Upper lobe of left lung (tissue), 6 donors: ENCODE results near the gene PPM1F. TPM values are rescaled to one million over a fixed set of nuclear protein-coding genes. Genes with fewer than 3 reads are reported as not detected.

ENCODE experiments used
- ATAC-seq, 2 donors: fragments of 200-7000 bp; cut with Tn5 transposase; one replicate each; pipeline ENCODE4 v1.9.1; 2022; ENCODE audit warnings: mild to moderate bottlenecking in 2 of 2, moderate library complexity in 2 of 2; ENCODE audit not compliant: low FRiP score in 2 of 2
- DNase-seq, 2 donors: peaks; one replicate each; pipeline ENCODE4 v3.0.0-alpha.2; 2019 to 2020
- H3K27ac ChIP-seq, 4 donors: fragments of 200-600 bp; sonication (generic); one replicate each; pipeline ENCODE4 v1.5.1; 2016 to 2019
- H3K27me3 ChIP-seq, 4 donors: fragments of 200-600 bp; sonication (generic); one replicate each; pipeline ENCODE4 v1.5.1; 2017 to 2019
- H3K36me3 ChIP-seq, 4 donors: fragments of 200-600 bp; sonication (generic); one replicate each; pipeline ENCODE4 v1.5.1; 2016 to 2019
- H3K4me1 ChIP-seq, 4 donors: fragments of 200-600 bp; sonication (generic); one replicate each; pipeline ENCODE4 v1.5.1; 2018 to 2019
- H3K4me3 ChIP-seq, 4 donors: fragments of 200-600 bp; sonication (generic); one replicate each; pipeline ENCODE4 v1.5.1; 2017 to 2019; ENCODE audit warnings: mild to moderate bottlenecking in 2 of 4, moderate library complexity in 1 of 4
- H3K9me3 ChIP-seq, 4 donors: fragments of 200-600 bp; sonication (generic); one replicate each; pipeline ENCODE4 v1.5.1; 2018 to 2019
- CTCF ChIP-seq, 6 experiments: fragments of 450-650 bp in 4 of 6; fragments of 200-600 bp in 2 of 6; sonication (generic) in 2 of 6; IDR thresholded peaks; one replicate each; pipeline ENCODE4 v1.5.1; 2016 to 2019; ENCODE audit warnings: antibody characterized with exemption in 6 of 6
- EP300 ChIP-seq, 4 donors: sonication (generic); formaldehyde crosslinking; IDR thresholded peaks; one replicate each; pipeline ENCODE4 v1.5.1; 2017; ENCODE audit warnings: antibody characterized with exemption in 4 of 4, control low read depth in 2 of 4
- POLR2A ChIP-seq, 4 donors: fragments of 450-650 bp; IDR thresholded peaks; one replicate each; pipeline ENCODE4 v1.5.1; 2016 to 2017; ENCODE audit warnings: antibody characterized with exemption in 4 of 4, mild to moderate bottlenecking in 2 of 4
- POLR2AphosphoS5 ChIP-seq, 2 donors: sonication (generic); formaldehyde crosslinking; IDR thresholded peaks; one replicate each; pipeline ENCODE4 v1.5.1; 2017; ENCODE audit warnings: antibody characterized with exemption in 2 of 2
- WGBS, 2 donors: methylation state at CpG; one replicate each; pipeline ENCODE4 v1.1.5; 2017 to 2018; 5-methylcytosine and 5-hydroxymethylcytosine counted together
- total RNA-seq, 6 donors: library from RNA; depleted of rRNA in 4 of 6; stranded (reverse); fragments of >200 nt in 4 of 6; gene quantifications; one replicate each; pipeline versions ENCODE4 v1.1.0 to v1.2.1, GENCODE V29; 2016 to 2021
- donor health status: DM: no; HTN: no; CAD: no; lungs with moderate emphysema.
- donor health status: DM: no; HTN: yes; CAD: no; lungs with severe emphysema.

PPM1F gene
- total RNA-seq, 6 donors from 2014 or later, result 21.0 to 85.3 (median 33.2) TPM

- DNase-seq (no peak), ATAC-seq (no peak)
- H3K27me3 ChIP-seq, result no peaks in the 10 kb centered on the region
- no peaks in the 10 kb centered on the region for H3K9me3 ChIP-seq
- no peak overlapping the region for H3K4me3 ChIP-seq
- H3K36me3 ChIP-seq, result peaks cover 13 to 96% (median 68%) of the 10 kb centered on the region in 4 donors
- no peak for TF ChIP-seq POLR2AphosphoS5 (IDR thresholded peaks at IDR 0.05)
- TF ChIP-seq POLR2A (IDR thresholded peaks at IDR 0.05), result no peak
- no peaks in the 10 kb centered on the region for H3K4me1 ChIP-seq
- 98% methylated on average over 6 of the region's 6 CpGs; no CpG with 5 or more reads in 1 of the 2 donors for WGBS, 2 donors
- H3K27ac ChIP-seq, result no peak overlapping the region
Observed at GRCh38 chr22:21929253-21929652, 23.4 kb downstream of the PPM1F start.

DNA sequence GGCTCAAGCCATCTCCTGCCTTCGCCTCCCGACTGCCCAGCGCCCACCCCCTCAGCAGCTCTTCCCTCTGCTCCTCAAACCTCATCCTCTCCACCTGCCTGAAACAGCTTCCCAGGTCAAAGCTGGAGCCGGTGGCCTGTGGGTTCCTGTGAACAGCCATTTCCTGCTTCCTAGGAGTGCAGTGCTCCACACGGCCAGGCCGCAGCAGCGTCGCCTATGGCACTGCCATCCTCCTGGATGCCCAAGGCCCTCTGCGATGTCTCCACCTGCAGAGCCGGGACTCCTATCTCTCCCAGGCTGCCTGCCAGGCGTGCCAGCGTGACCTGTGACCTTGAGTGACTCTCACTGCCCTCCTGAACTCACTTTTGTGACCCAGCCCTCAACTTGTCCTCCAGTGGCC lies 24.6 kb downstream of the PPM1F start:
- H3K4me1 ChIP-seq, result no peaks in the 10 kb centered on the region
- no peak for TF ChIP-seq POLR2AphosphoS5 (IDR thresholded peaks at IDR 0.05)
- no peak for TF ChIP-seq CTCF (IDR thresholded peaks at IDR 0.05)
- TF ChIP-seq POLR2A (IDR thresholded peaks at IDR 0.05), result no peak
- TF ChIP-seq EP300 (IDR thresholded peaks at IDR 0.05), result no peak
- H3K36me3 ChIP-seq, result peaks cover 13 to 96% (median 62%) of the 10 kb centered on the region in 4 donors
- no peak for DNase-seq
- no peak for ATAC-seq
- 76 to 89% methylated on average over 4 to 12 of the region's 12 CpGs for WGBS, 2 donors
- H3K27me3 ChIP-seq, result no peaks in the 10 kb centered on the region
- H3K27ac ChIP-seq, result peak overlapping the region in 1 of 4 donors; percentile 27
- no peak overlapping the region for H3K4me3 ChIP-seq
- H3K9me3 ChIP-seq, result no peaks in the 10 kb centered on the region

DNA sequence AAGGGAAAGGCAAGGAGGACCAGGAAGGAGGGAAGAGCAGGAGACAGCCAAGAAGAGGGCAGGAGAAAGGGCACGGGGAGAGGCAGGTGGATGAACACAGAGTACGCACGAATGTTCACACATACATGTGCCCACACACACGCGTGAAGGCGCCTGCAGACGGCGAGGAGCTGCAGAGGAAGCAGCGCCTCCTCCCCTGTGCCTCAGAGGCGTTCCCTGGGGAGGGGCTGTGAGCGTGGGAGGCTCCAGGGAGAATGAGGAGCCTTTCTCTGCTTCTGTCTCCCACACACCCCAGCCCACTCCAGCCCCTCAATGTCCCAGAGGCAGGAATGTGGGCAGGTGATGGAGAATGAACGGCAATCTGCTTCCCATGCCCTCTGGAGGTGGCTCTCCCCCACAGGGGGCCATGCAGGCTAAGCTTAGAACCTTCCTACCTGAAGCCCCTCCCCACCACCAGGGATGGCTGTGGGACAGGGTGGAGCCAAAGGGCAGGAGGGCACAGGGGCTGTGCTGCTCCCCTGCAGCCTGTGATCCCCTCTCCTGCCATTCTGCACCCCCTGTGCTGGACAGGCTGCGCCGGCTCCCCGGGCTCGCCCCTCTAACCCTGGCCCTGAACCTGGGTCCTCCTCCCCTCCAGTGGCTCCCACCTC lies 25.3 kb downstream of the PPM1F start:
- Histone ChIP-seq H3K9me3 (no peaks in the 10 kb centered on the region), H3K4me1 (no peaks in the 10 kb centered on the region), H3K27ac (no peak overlapping the region), H3K4me3 (no peak overlapping the region), H3K27me3 (no peaks in the 10 kb centered on the region), H3K36me3 (peaks cover 9 to 96% (median 59%) of the 10 kb centered on the region in 4 donors)
- DNase-seq (no peak), ATAC-seq (no peak)
- no peak for TF ChIP-seq POLR2A (IDR thresholded peaks at IDR 0.05)
- no peak for TF ChIP-seq EP300 (IDR thresholded peaks at IDR 0.05)
- TF ChIP-seq POLR2AphosphoS5 (IDR thresholded peaks at IDR 0.05), result no peak
- no peak for TF ChIP-seq CTCF (IDR thresholded peaks at IDR 0.05)
- WGBS, 2 donors, result 83 to 95% methylated on average over 15 to 16 of the region's 16 CpGs

DNA sequence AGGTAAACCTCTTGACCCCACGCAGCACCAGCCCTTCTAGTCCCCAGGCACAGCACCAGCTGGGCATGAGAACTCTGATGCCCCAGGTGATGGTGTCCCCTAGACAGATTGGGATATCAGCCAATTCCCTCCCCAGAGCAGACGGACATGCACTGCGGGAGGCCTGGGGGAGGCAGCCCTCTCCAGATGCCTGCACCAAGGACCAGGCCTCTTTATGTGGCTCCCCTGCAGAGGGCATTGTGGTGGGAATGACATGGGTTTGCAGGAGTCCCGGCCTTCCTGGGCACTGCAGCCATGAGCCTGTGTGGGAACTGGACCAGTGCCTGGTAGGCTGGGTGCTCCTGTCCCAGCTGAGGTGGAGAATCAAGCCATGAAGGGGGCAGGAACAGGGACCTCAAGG lies 25.9 kb downstream of the PPM1F start:
- H3K4me3 ChIP-seq, result no peak overlapping the region
- TF ChIP-seq CTCF (IDR thresholded peaks at IDR 0.05) (no peak), EP300 (IDR thresholded peaks at IDR 0.05) (no peak), POLR2A (IDR thresholded peaks at IDR 0.05) (no peak), POLR2AphosphoS5 (IDR thresholded peaks at IDR 0.05) (no peak)
- WGBS, 2 donors, result 89 to 100% methylated on average over 3 to 4 of the region's 4 CpGs
- no peaks in the 10 kb centered on the region for H3K27me3 ChIP-seq
- no peaks in the 10 kb centered on the region for H3K9me3 ChIP-seq
- no peaks in the 10 kb centered on the region for H3K4me1 ChIP-seq
- H3K36me3 ChIP-seq, result peaks cover 8 to 95% (median 56%) of the 10 kb centered on the region in 4 donors
- H3K27ac ChIP-seq, result no peak overlapping the region
- DNase-seq, result no peak
- no peak for ATAC-seq

GRCh38 chr22:21923163-21923561 lies 29.5 kb downstream of the PPM1F start:
- TF ChIP-seq POLR2AphosphoS5 (IDR thresholded peaks at IDR 0.05) (no peak), EP300 (IDR thresholded peaks at IDR 0.05) (no peak), POLR2A (IDR thresholded peaks at IDR 0.05) (no peak), CTCF (IDR thresholded peaks at IDR 0.05) (no peak)
- Histone ChIP-seq H3K9me3 (no peaks in the 10 kb centered on the region), H3K36me3 (peaks cover 0 to 89% (median 33%) of the 10 kb centered on the region in 4 donors), H3K27me3 (no peaks in the 10 kb centered on the region), H3K4me3 (no peak overlapping the region), H3K4me1 (no peaks in the 10 kb centered on the region), H3K27ac (no peak overlapping the region)
- WGBS, 2 donors, result 93 to 100% methylated on average over 1 to 20 of the region's 21 CpGs
- no peak for ATAC-seq
- DNase-seq, result peak in 1 of 2 donors; percentile 80
